Panc1 (cell line): Measurements from ENCODE around the gene GRID2.

Experiments used
- POLR2AphosphoS5 ChIP-seq: IDR thresholded peaks from 2 replicates; pipeline ENCODE4 v1.6.1; 2012; ENCODE audit warnings: mild to moderate bottlenecking, low read depth, low read length, moderate library complexity
- SIN3A ChIP-seq: IDR thresholded peaks from 2 replicates; pipeline ENCODE4 v1.6.1; 2012; ENCODE audit warnings: low read depth, mild to moderate bottlenecking, low read length, moderate library complexity, borderline replicate concordance; ENCODE audit not compliant: insufficient read depth
- TCF7L2 ChIP-seq: IDR thresholded peaks from 2 replicates; pipeline ENCODE4 v1.6.1; 2011; ENCODE audit warnings: mild to moderate bottlenecking, low read depth, low read length, inconsistent platforms
- TF ChIP-seq, protein P1 (sequence below): fragments of 450-650 bp; IDR thresholded peaks from 2 replicates; pipeline ENCODE4 v1.5.1; 2017; ENCODE audit warnings: mild to moderate bottlenecking
- TF ChIP-seq, protein P2 (sequence below), 2 experiments: IDR thresholded peaks; 2 replicates each; pipeline ENCODE4 v1.6.1; 2011 to 2012; ENCODE audit warnings: low read depth in 2 of 2, control low read depth in 1 of 2, low read length in 1 of 2, mild to moderate bottlenecking in 1 of 2, moderate library complexity in 1 of 2; ENCODE audit not compliant: insufficient read depth in 1 of 2

DNA sequence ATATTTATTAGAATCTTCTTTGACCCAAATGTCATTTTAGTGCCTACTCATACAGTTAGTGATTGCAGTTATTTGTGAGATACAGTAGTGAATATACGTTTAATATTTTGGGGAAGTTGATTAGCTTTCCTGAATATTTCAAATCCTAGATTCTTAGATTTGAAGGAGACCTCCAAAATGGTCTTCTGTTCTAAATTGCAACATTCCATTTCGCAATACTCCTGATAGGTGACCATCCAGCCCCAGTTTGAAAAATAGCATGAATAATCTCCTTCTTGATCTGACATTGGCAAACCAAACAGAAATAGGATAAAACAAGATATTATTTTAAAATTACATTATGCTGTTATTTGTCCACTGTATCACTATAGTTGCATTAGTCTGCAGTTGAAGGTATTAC lies 505.6 kb downstream of the GRID2 start:
- TF ChIP-seq, protein P1, sequence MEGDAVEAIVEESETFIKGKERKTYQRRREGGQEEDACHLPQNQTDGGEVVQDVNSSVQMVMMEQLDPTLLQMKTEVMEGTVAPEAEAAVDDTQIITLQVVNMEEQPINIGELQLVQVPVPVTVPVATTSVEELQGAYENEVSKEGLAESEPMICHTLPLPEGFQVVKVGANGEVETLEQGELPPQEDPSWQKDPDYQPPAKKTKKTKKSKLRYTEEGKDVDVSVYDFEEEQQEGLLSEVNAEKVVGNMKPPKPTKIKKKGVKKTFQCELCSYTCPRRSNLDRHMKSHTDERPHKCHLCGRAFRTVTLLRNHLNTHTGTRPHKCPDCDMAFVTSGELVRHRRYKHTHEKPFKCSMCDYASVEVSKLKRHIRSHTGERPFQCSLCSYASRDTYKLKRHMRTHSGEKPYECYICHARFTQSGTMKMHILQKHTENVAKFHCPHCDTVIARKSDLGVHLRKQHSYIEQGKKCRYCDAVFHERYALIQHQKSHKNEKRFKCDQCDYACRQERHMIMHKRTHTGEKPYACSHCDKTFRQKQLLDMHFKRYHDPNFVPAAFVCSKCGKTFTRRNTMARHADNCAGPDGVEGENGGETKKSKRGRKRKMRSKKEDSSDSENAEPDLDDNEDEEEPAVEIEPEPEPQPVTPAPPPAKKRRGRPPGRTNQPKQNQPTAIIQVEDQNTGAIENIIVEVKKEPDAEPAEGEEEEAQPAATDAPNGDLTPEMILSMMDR, result no peak
- TF ChIP-seq POLR2AphosphoS5, result no peak
- TF ChIP-seq TCF7L2, result no peak
- TF ChIP-seq, protein P2, sequence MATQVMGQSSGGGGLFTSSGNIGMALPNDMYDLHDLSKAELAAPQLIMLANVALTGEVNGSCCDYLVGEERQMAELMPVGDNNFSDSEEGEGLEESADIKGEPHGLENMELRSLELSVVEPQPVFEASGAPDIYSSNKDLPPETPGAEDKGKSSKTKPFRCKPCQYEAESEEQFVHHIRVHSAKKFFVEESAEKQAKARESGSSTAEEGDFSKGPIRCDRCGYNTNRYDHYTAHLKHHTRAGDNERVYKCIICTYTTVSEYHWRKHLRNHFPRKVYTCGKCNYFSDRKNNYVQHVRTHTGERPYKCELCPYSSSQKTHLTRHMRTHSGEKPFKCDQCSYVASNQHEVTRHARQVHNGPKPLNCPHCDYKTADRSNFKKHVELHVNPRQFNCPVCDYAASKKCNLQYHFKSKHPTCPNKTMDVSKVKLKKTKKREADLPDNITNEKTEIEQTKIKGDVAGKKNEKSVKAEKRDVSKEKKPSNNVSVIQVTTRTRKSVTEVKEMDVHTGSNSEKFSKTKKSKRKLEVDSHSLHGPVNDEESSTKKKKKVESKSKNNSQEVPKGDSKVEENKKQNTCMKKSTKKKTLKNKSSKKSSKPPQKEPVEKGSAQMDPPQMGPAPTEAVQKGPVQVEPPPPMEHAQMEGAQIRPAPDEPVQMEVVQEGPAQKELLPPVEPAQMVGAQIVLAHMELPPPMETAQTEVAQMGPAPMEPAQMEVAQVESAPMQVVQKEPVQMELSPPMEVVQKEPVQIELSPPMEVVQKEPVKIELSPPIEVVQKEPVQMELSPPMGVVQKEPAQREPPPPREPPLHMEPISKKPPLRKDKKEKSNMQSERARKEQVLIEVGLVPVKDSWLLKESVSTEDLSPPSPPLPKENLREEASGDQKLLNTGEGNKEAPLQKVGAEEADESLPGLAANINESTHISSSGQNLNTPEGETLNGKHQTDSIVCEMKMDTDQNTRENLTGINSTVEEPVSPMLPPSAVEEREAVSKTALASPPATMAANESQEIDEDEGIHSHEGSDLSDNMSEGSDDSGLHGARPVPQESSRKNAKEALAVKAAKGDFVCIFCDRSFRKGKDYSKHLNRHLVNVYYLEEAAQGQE (IDR thresholded peaks at IDR 0.05; ENCODE audit: insufficient read depth in 1 of 2, low read depth in 2 of 2, low read length in 1 of 2), result no peak
- TF ChIP-seq SIN3A, result no peak
